Smooth muscle cell (in vitro differentiated cells): ENCODE measurements around the gene CD37. TPM values are rescaled to one million over a fixed set of nuclear protein-coding genes. Genes with fewer than 3 reads are reported as not detected.

Experiments used
- DNase-seq: peaks from one replicate; lab custom pipeline; 2025; ENCODE audit not compliant: unreplicated experiment; lab: John Stamatoyannopoulos, UW
- H2AFZ ChIP-seq: fragments of 200-600 bp; sonication (generic); 2 replicates; pipeline ENCODE4 v1.6.0; 2016; ENCODE audit warnings: antibody characterized with exemption, low read depth, mild to moderate bottlenecking
- H3F3A ChIP-seq: fragments of 200-600 bp; sonication (generic); 2 replicates; pipeline ENCODE4 v1.6.0; 2017; ENCODE audit warnings: antibody characterized with exemption, low read depth
- H3K27ac ChIP-seq: fragments of 200-600 bp; sonication (generic); 2 replicates; pipeline ENCODE4 v1.5.1; 2016; ENCODE audit warnings: low read depth, mild to moderate bottlenecking
- H3K27me3 ChIP-seq: fragments of 200-600 bp; sonication (generic); 2 replicates; pipeline ENCODE4 v1.6.1; 2016; ENCODE audit warnings: low read depth, mild to moderate bottlenecking
- H3K36me3 ChIP-seq: fragments of 200-600 bp; sonication (generic); 2 replicates; pipeline ENCODE4 v1.5.1; 2016; ENCODE audit warnings: low read depth
- H3K4me1 ChIP-seq: fragments of 200-600 bp; sonication (generic); 2 replicates; pipeline ENCODE4 v1.5.1; 2016; ENCODE audit warnings: low read depth
- H3K4me2 ChIP-seq: fragments of 200-600 bp; sonication (generic); 2 replicates; pipeline ENCODE4 v1.6.0; 2016; ENCODE audit warnings: mild to moderate bottlenecking
- H3K4me3 ChIP-seq: fragments of 200-600 bp; sonication (generic); 2 replicates; pipeline ENCODE4 v1.5.1; 2016; ENCODE audit warnings: mild to moderate bottlenecking
- H3K79me2 ChIP-seq: fragments of 200-600 bp; sonication (generic); 2 replicates; pipeline ENCODE4 v1.6.0; 2016; ENCODE audit warnings: low read depth, mild to moderate bottlenecking
- H3K9ac ChIP-seq: fragments of 200-600 bp; sonication (generic); 2 replicates; pipeline ENCODE4 v1.6.0; 2016; ENCODE audit warnings: low read depth
- H3K9me3 ChIP-seq: fragments of 200-600 bp; sonication (generic); replicated peaks from 2 replicates; pipeline ENCODE4 v1.5.1; 2016; ENCODE audit warnings: low read depth
- H4K20me1 ChIP-seq: fragments of 200-600 bp; sonication (generic); 2 replicates; pipeline ENCODE4 v1.6.0; 2016; ENCODE audit warnings: low read depth
- WGBS: methylation state at CpG from one replicate; pipeline ENCODE4 v1.1.7; 2016; ENCODE audit warnings: low lambda C conversion rate; 5-methylcytosine and 5-hydroxymethylcytosine counted together
- polyA plus RNA-seq: library from polyadenylated mRNA; unstranded; fragments of >200 nt; fragmentation: Nextera tagmentation; extraction: Ambion mirVana; gene quantifications from 2 replicates; pipeline ENCODE4 v1.2.1, GENCODE V29; 2016
- total RNA-seq: library from RNA; depleted of rRNA; stranded (reverse); fragments of >200 nt; gene quantifications from 2 replicates; pipeline ENCODE4 v1.2.3, GENCODE V29; 2014
- TF ChIP-seq, protein P1 (sequence below): fragments of 200-600 bp; sonication (generic); IDR thresholded peaks from 2 replicates; pipeline ENCODE4 v1.5.1; 2017; ENCODE audit warnings: borderline replicate concordance, mild to moderate bottlenecking, antibody characterized with exemption; ENCODE audit not compliant: insufficient read depth, poor library complexity, severe bottlenecking

CD37 gene
- total and polyA plus RNA-seq, 2 experiments from 2014 or later = 7.0 TPM; not detected in 1

DNA sequence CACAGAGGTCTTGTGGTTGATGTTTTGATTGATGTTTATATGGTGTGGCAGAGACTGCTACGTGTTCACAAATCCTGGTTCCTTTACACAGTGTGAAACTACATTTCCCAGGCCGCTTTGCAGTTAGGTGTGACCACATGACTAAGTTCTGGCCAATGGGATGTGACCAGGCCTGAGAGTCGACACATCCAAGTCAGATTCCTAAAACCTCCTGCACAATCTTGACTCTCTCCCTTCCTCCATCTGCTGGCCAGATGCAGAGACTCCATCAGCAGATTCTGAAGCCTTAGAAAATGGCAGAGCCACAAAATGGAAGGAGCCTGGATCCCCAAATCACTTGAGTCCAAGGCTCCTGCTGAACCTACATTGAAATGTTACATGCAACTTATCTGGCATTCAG is 12.6 kb downstream of the CD37 start:
- no peaks in the 10 kb centered on the region for H3K79me2 ChIP-seq
- H3K4me1 ChIP-seq = no peaks in the 10 kb centered on the region
- H3F3A ChIP-seq = peaks cover 4% of the 10 kb centered on the region
- H3K27me3 ChIP-seq = no peaks in the 10 kb centered on the region
- no peak overlapping the region for H2AFZ ChIP-seq
- TF ChIP-seq, protein P1, sequence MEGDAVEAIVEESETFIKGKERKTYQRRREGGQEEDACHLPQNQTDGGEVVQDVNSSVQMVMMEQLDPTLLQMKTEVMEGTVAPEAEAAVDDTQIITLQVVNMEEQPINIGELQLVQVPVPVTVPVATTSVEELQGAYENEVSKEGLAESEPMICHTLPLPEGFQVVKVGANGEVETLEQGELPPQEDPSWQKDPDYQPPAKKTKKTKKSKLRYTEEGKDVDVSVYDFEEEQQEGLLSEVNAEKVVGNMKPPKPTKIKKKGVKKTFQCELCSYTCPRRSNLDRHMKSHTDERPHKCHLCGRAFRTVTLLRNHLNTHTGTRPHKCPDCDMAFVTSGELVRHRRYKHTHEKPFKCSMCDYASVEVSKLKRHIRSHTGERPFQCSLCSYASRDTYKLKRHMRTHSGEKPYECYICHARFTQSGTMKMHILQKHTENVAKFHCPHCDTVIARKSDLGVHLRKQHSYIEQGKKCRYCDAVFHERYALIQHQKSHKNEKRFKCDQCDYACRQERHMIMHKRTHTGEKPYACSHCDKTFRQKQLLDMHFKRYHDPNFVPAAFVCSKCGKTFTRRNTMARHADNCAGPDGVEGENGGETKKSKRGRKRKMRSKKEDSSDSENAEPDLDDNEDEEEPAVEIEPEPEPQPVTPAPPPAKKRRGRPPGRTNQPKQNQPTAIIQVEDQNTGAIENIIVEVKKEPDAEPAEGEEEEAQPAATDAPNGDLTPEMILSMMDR = no peak
- H3K27ac ChIP-seq = no peak overlapping the region
- H3K4me2 ChIP-seq = no peak overlapping the region
- no peak overlapping the region for H3K4me3 ChIP-seq
- no peaks in the 10 kb centered on the region for H3K9me3 ChIP-seq
- no peak overlapping the region for H3K9ac ChIP-seq
- DNase-seq = no peak
- H3K36me3 ChIP-seq = peaks cover 8% of the 10 kb centered on the region
- peaks cover 81% of the 10 kb centered on the region for H4K20me1 ChIP-seq
- 78% methylated on average over 3 of the region's 3 CpGs for WGBS

DNA sequence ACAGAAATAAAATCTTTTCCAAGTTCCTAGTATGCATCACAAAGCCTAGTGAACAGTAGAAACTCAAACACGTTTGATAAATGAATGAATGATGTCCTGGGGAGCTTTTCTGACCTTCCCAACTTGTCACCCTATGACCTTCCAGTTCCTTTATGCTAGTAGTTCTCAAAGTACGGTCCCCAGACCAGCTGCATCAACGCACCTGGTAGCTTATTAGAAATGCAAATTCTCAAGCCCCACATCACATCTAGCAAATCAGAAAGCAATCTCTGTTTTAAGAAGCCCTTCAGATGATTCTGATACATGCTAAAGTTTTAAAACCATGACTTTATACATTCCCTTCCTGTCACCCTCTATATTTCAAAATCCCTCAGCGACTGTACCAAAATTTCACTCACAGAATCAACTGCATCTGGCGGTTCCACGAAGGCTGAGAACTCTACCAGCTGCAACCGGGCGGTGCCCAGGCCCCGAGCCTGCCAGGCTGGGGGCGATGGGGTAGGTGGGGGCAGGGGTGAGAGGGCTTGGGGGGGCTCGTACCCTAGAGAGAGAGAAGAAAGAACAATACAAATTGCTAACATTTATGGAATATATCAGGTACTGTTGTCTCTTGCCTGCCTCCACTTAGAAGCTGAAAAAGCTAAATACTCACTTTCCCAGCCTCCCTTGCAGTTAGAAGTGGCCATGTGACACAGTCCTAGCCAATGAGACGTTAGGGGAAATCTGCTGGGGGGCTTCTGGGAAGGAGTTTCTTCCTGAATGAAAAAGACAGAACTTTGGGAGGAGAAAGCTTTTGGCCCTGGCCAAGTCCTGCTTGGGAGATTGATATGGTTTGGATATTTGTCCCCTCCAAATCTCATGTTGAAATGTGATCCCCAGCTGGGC is 13.3 kb downstream of the CD37 start:
- 95% methylated on average over 12 of the region's 12 CpGs for WGBS
- no peaks in the 10 kb centered on the region for H3K9me3 ChIP-seq
- H3K4me1 ChIP-seq = no peaks in the 10 kb centered on the region
- no peaks in the 10 kb centered on the region for H3K79me2 ChIP-seq
- no peak overlapping the region for H3K4me3 ChIP-seq
- H4K20me1 ChIP-seq = peaks cover 76% of the 10 kb centered on the region
- DNase-seq = no peak
- no peak overlapping the region for H3K4me2 ChIP-seq
- H3K27me3 ChIP-seq = no peaks in the 10 kb centered on the region
- H3F3A ChIP-seq = peaks cover 2% of the 10 kb centered on the region
- H3K9ac ChIP-seq = no peak overlapping the region
- TF ChIP-seq, protein P1 = no peak
- H3K36me3 ChIP-seq = peaks cover 8% of the 10 kb centered on the region
- H3K27ac ChIP-seq = no peak overlapping the region
- H2AFZ ChIP-seq = no peak overlapping the region

DNA sequence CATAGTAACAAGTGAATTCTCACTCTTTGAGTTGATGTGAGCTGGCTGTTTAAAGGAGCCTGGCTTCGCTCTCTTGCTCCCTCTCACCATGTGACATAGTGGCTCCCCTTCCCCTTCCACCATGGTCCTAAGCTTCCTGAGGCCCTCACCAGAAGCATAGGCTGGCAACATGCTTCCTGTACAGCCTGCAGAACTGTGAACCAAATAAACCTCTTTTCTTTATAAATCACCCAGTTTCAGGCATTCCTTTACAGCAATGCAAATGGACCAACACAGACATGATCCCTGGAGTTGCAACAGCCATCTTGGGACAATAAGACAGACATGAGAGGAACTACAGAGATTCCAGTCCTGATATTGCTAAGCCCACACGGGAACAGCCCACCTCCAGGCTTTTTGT is 14.4 kb downstream of the CD37 start:
- Histone ChIP-seq H3K27ac (no peak overlapping the region), H3K4me3 (no peak overlapping the region), H4K20me1 (peaks cover 68% of the 10 kb centered on the region), H3K4me2 (no peak overlapping the region), H3F3A (peaks cover 2% of the 10 kb centered on the region), H3K9ac (no peak overlapping the region), H3K4me1 (no peaks in the 10 kb centered on the region), H3K36me3 (peaks cover 8% of the 10 kb centered on the region), H3K9me3 (no peaks in the 10 kb centered on the region), H3K27me3 (no peaks in the 10 kb centered on the region), H3K79me2 (no peaks in the 10 kb centered on the region), H2AFZ (no peak overlapping the region)
- TF ChIP-seq, protein P1 = no peak
- DNase-seq = no peak
- WGBS = 98% methylated on average over 2 of the region's 2 CpGs
